Stimulated activated CD4-positive, alpha-beta T cell treated with anti-CD3 and anti-CD28 coated beads, Interleukin-2, amount 100 ng/mL, for 24 hours (primary cell): ENCODE data around the gene KRTAP5-7.
"Not testable (repeated sequence)": the region's sequence is repeated elsewhere in the genome, so short reads cannot be mapped to it uniquely, and the experiment has no call there.

Experiments used
- DNase-seq, 2 donors: peaks; one replicate each; pipeline ENCODE4 v3.0.0-alpha.2; 2020

Gene KRTAP5-7

GRCh38 chr11:71535825-71536224, 8.8 kb downstream of the KRTAP5-7 start:
- no peak for DNase-seq

DNA sequence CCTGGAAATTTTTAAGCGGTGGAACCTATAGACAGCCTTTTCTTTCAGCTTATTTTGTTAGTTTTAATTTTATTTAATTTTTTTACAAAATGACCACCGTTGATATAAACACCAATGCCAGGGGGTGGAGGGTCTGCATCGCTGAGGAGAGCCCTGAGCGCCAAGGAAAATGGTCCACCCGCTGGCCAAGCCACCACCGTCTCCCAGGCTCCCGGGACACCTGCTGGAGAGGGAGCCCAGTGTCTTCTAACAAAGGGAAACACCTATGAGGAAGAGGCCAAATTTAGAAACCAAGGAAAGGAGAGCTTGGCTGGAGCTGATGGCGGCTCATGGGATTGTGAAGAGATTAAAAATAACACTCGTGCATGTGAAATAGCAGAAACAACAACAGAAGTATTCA, 10.5 kb downstream of the KRTAP5-7 start:
- DNase-seq, result no peak

- not testable (repeated sequence) for DNase-seq
Measured at GRCh38 chr11:71537977-71538665, 11.1 kb downstream of the KRTAP5-7 start, which contains the start of gene KRTAP5-8. KRTAP5-8 (plus strand) TSS chr11:71538025; CDS start chr11:71538056, 31 bp downstream.

- no peak for DNase-seq
Measured at GRCh38 chr11:71538666-71538990, 11.6 kb downstream of the KRTAP5-7 start.

DNA sequence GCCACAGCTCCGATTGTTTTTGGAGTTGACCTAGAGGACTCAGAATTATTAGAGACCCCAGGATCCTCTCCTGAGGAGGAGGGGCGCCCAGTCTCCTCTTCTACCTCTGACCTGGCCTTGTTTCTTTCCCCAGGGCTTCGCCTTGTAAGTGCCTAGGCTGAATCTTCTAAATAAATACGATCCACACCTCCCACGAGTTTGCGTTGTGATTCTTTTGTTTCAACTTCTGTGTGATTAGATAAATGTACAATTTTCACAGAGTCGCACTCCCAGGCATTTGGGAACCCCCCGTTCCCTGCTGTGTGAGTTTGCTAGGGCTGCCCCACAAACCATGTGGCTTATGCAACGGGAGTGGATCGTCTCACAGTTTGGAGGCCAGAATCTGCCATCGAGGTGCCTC, 11.9 kb downstream of the KRTAP5-7 start:
- DNase-seq, result no peak

DNA sequence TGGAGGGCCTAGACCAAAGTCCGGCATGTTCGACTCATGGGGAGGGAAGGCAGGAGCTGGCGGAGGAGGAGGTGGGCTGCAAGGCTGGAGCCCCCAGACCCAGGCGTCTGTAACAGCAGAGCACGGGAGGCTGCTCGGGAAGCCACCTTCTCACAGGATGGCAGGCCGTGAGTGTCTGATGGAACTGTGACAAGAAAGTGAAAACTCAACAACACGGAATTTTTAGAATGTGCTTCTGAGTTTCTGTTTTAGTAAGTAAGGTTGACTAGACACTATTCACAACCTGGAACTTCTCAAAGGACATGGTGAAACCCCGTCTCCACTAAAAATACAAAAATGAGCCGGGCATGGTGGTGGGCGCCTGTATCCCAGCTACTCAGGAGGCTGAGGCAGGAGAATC, 12.9 kb downstream of the KRTAP5-7 start:
- not testable (repeated sequence) for DNase-seq

- DNase-seq, result not testable (repeated sequence)
Measured at GRCh38 chr11:71540521-71541304, 13.6 kb downstream of the KRTAP5-7 start.

DNA sequence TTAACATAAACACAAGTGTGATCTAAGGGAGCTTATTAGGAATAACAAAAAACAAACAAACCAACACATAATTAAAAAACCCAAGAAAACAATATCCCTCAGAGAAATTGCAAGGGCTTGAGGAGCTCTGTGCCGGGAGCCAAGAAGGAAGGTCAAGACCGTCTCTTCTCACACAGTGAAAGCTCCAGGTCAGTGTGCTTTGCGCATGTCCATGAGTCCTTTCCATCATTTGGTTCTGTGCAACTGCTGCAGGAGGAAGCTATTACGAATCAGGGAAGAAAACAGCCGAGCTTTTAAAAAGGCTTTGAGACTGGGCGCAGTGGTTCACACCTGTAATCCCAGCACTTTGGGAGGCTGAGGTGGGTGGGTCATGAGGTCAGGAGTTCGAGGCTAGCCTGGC, 15.3 kb downstream of the KRTAP5-7 start:
- no peak for DNase-seq

- DNase-seq, result peak in 1 of 2 donors; percentile 4
Measured at GRCh38 chr11:71542879-71543777, 16.1 kb downstream of the KRTAP5-7 start.

DNA sequence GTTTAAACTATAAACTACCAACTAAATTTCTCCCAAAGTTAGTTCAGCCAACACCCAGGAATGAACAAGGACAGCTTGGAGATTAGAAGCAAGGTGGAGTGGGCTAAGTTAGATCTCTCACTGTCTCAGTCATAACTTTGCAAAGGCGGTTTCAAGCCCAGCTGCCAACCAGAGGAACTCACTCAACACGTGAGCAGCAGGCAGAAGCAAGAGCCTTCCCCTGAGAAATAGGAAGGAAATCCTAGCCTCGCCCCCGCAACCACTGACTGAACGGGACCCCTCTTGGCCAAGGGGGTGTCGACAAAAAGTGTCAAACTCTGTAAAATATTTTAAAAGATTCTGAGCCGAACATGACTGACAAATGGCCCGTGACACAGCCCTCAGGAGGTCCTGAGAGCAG, 16.8 kb downstream of the KRTAP5-7 start:
- no peak for DNase-seq

DNA sequence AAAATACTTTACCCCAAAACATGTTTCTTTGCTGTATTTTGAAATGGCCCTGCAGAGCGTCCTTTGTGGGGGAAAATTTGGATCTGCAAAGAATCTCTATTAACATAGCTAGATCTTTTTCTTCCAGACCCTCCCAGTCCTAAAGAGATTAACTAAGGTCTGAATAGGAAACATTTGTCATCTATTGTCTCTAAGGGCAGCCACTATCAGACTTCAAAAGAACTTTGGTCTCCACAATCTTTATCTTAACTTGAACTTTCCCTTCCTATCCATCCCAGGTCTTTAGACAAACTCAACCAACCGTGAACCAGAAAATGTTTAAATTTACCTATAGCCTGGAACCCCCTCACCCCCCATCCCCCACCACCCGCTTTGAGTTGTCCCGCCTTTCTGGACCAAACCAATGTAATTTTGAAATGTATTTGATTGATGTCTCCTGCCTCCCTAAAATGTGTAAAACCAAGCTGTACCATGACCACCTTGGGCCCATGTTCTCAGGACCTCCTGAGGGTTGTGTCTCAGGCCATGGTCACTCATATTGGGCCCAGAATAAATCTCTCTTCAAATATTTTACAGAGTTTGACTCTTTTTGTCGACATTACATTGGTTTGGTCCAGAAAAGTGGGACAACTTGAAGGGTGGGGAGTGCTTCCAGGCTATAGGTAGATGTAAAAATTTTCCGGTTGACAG, 17.6 kb downstream of the KRTAP5-7 start:
- no peak for DNase-seq

DNA sequence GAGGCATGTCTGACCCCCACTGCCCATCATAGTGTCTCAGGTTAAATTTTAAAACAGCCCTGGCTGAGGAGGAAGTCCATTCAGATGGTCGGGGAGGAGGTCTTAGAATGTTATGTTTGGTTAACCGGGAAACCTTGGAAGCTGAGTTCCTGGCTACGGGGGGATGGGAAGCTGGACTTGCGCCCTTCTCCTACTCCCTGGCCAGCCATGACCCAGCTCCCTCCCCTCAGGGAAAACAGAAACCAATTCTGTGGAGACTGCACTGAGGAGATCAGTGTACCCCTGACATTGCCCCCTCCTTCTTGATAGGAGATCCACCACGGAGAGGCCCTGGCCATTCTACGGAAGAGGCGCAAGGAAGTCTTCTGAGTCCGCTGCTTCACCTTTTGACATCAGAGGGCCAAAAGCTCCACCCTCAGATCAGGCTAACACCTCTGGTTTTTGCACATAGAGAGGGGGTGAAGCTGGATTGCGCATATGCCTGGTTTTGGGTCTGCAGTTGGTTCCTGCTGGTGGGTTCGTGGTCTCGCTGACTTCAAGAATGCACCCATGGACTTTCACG, 18.4 kb downstream of the KRTAP5-7 start:
- DNase-seq, result no peak

- DNase-seq, result no peak
Measured at GRCh38 chr11:71548120-71548519, 21.1 kb downstream of the KRTAP5-7 start, which contains the start of gene KRTAP5-9. KRTAP5-9 (plus strand) TSS chr11:71548420; CDS start chr11:71548658, 238 bp downstream.

DNA sequence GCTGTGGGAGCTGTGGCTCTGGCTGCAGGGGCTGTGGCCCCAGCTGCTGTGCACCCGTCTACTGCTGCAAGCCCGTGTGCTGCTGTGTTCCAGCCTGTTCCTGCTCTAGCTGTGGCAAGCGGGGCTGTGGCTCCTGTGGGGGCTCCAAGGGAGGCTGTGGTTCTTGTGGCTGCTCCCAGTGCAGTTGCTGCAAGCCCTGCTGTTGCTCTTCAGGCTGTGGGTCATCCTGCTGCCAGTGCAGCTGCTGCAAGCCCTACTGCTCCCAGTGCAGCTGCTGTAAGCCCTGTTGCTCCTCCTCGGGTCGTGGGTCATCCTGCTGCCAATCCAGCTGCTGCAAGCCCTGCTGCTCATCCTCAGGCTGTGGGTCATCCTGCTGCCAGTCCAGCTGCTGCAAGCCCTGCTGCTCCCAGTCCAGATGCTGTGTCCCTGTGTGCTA, 21.7 kb downstream of the KRTAP5-7 start:
- no peak for DNase-seq

- no peak for DNase-seq
Measured at GRCh38 chr11:71551711-71552110, 24.6 kb downstream of the KRTAP5-7 start.

DNA sequence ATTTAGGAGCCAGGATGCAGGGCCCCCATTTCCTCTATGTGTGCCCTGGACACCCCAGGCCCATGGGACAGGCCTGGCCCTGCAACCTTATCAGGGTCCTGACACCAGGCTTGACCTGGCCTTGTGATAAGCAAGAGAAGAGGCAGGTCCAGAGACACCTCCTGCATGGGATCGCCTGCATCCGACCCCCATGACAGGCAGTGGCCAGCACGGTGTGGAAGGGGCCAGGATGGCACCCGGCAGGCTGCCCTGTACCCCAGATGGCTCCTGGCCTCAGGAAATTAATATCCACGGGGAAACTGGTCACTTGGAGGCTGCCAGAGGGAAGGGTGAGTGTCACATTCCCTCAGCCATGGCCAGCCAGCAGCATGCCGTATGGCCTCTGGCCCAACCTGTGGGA, 27.9 kb downstream of the KRTAP5-7 start:
- no peak for DNase-seq

DNA sequence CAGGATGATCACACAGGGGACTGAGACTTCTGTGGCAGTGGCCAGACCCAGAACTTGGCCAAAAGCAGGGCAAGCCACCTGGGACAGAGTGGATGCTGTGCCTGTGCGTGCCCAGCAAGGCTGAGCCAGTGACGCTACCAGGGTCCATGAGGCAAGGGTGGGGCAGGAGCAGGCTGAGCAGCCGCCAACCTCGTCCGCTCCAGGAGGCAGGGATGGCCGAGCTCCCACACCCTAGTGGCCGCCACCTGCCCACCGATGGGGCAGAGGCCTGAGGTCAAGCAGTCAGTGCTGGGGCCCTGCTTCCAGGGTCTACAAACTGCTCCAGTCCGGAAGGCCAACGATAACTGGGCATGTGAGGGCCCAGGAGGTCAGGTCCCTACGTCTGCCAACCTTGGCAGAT, 28.4 kb downstream of the KRTAP5-7 start:
- DNase-seq, result no peak

GRCh38 chr11:71556018-71556417, 29.0 kb downstream of the KRTAP5-7 start:
- DNase-seq, result no peak

- DNase-seq, result no peak
Measured at GRCh38 chr11:71557257-71557656, 30.2 kb downstream of the KRTAP5-7 start.

GRCh38 chr11:71558996-71559395, 31.9 kb downstream of the KRTAP5-7 start:
- DNase-seq, result no peak

- DNase-seq, result no peak
Measured at GRCh38 chr11:71562120-71562519, 35.1 kb downstream of the KRTAP5-7 start.

- DNase-seq, result peak in 1 of 2 donors; percentile 22
Measured at GRCh38 chr11:71563406-71563805, 36.3 kb downstream of the KRTAP5-7 start.
